ENCODE results near the gene APH1B.

The APH1B gene

DNA sequence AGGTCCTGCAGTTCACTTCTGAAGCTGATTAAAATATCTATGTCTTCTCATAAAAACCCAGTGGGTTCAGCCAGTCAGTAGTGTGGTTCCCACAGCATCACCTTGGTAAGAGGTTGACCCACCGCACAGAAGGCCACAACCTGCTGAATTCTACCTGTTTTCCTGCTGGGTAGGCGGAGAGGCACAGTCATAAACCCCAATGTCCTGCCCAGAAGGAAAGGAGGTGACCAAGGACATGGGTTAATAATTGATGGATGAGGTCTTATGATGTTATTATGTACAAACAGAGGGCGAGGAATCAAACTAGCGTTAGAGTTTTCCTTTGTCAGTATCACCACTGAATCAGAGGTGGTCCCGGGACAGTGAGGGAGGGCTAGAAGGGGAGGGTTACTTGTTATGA lies 76.5 kb downstream of the APH1B start:
- no peak for DNase-seq (ENCODE audit: low read depth)

GRCh38 chr15:63354821-63355650 lies 77.6 kb downstream of the APH1B start:
- DNase-seq (ENCODE audit: low read depth): no peak

- no peak for DNase-seq (ENCODE audit: low read depth)
Observed at GRCh38 chr15:63357061-63357460, 79.7 kb downstream of the APH1B start.

DNA sequence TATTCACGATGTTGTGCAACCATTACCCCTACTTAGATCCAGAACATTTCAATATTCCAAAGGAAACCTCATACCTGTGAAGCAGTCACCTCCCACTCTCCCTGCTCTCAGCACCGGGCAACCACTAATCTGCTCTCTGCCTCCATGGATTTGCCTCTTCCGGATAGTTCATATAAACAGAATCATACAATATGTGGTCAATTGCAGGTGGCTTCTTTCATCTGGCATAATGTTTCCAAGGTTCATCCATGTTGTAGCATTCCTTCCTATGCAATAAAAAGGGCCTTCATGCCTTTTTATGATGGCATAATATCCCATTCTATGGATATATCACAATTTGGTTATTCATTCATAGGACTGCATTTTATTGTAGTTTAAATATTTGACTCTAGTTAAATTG lies 80.3 kb downstream of the APH1B start:
- no peak for DNase-seq (ENCODE audit: low read depth)

GRCh38 chr15:63358241-63359029 lies 81.0 kb downstream of the APH1B start:
- no peak for DNase-seq (ENCODE audit: low read depth)

Data from GM04504 (cell line).